ENCODE data around the gene CISD1. TPM values are rescaled to one million over a fixed set of nuclear protein-coding genes. Genes with fewer than 3 reads are reported as not detected.

Gene CISD1
- total and polyA plus RNA-seq, 2 of the 4 experiments (the other 2 are of a cell fraction), result 28.2 to 34.6 TPM

DNA sequence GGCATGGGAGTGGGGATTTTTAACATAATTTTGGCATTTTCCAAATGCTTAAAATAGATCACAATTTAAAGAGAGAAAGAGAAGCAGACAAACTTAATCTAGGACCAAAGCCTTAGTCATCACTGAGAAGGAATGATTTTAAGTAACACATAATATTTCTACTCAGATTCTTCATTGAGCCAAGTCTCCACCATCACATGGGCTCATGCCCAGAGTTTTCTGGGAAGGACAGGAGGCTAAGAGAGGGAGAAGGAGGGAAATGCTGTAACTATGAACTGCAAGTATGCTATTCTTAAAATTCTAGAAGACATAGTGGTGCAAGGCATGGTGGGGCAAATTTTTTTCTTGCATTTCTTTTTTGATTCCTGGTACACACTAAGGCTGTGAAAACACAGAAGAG lies 42.1 kb downstream of the CISD1 start:
- no peak overlapping the region for H4K8ac ChIP-seq (ENCODE audit: low read depth in 2 of 2, low read length in 2 of 2)
- H2BK15ac ChIP-seq (ENCODE audit: low read depth, low read length), result no peak overlapping the region
- no peak overlapping the region for H3K14ac ChIP-seq (replicated peaks; ENCODE audit: low read depth, low read length)
- no peak overlapping the region for H3K23ac ChIP-seq (ENCODE audit: low read depth, low read length)
- H3K56ac ChIP-seq (ENCODE audit: extremely low read depth, insufficient read depth, low read length), result no peak overlapping the region
- no peak overlapping the region for H2BK5ac ChIP-seq (ENCODE audit: low read depth, low read length, poor library complexity, severe bottlenecking)
- H3K4me1 ChIP-seq (ENCODE audit: control insufficient read depth, insufficient read depth, low read length), result no peaks in the 10 kb centered on the region
- dilution Hi-C loops (cut with HindIII; ENCODE audit: low sequenced_read_pairs, unreplicated experiment), result loop anchor here (25.0 kb wide), 1 partner anchor 124 kb away; no protein-coding TSS in a partner anchor
- H3K9me3 ChIP-seq (ENCODE audit: control insufficient read depth, insufficient read depth, low read length), result no peaks in the 10 kb centered on the region
- ATAC-seq (ENCODE audit: low read depth) (no peak), DNase-seq (no peak)
- no peak overlapping the region for H3K9ac ChIP-seq (ENCODE audit: low read depth, low read length)
- H2BK120ac ChIP-seq (ENCODE audit: low read depth, low read length), result no peak overlapping the region
- H3K4me2 ChIP-seq (ENCODE audit: low read depth, low read length), result no peak overlapping the region
- H2AK5ac ChIP-seq (ENCODE audit: low read depth, low read length), result no peak overlapping the region
- no peaks in the 10 kb centered on the region for H3K36me3 ChIP-seq (ENCODE audit: control insufficient read depth, insufficient read depth, low read length)
- no peak overlapping the region for H3K27ac ChIP-seq (ENCODE audit: insufficient read depth, low read length)
- H2AK9ac ChIP-seq (replicated peaks; ENCODE audit: low read depth, low read length, poor library complexity), result no peak overlapping the region
- POLR2A ChIA-PET (ENCODE audit: unreplicated experiment), result no interaction called here
- no peak overlapping the region for H4K5ac ChIP-seq (ENCODE audit: low read depth, low read length)
- no peaks in the 10 kb centered on the region for H4K20me1 ChIP-seq (ENCODE audit: insufficient read depth, low read length)
- CTCF ChIA-PET, result no interaction called here
- H3K4me3 ChIP-seq (ENCODE audit: insufficient read depth, low read depth, low read length), result no peak overlapping the region
- no peak for TF ChIP-seq USF2 (IDR thresholded peaks at IDR 0.05; ENCODE audit: low read depth, low read length)
- peaks cover 7% of the 10 kb centered on the region for H3K27me3 ChIP-seq (ENCODE audit: control insufficient read depth, insufficient read depth, low read length)
- no peak overlapping the region for H2BK20ac ChIP-seq (ENCODE audit: low read depth, low read length)
- no peak overlapping the region for H2AFZ ChIP-seq (replicated peaks; ENCODE audit: low read length, poor library complexity)
- no peaks in the 10 kb centered on the region for H3K9me1 ChIP-seq (ENCODE audit: insufficient read depth, low read length)
- BruUV-seq (replicated peaks), result no TSS peak
- H3K18ac ChIP-seq (ENCODE audit: low read depth, low read length), result no peak overlapping the region
- H3K4ac ChIP-seq (ENCODE audit: low read depth, low read length), result no peak overlapping the region
- no peak overlapping the region for H4K91ac ChIP-seq (ENCODE audit: insufficient read depth, low read depth, low read length)
- intact Hi-C loops (cut with micrococcal nuclease), result no loop called here
- no peaks in the 10 kb centered on the region for H3K79me1 ChIP-seq (ENCODE audit: low read depth in 1 of 2, low read length in 2 of 2)
- in situ Hi-C loops (cut with MboI; ENCODE audit: low sequenced_read_pairs), result no loop called here
